ENCODE measurements around the gene AAK1. TPM values are rescaled to one million over a fixed set of nuclear protein-coding genes. Genes with fewer than 3 reads are reported as not detected.
A peak's percentile ranks its signal among the peaks of the same experiment; 100 is the strongest.

AAK1 gene
- total RNA-seq, 2 experiments from 2014 or later = 114 to 115 TPM

DNA sequence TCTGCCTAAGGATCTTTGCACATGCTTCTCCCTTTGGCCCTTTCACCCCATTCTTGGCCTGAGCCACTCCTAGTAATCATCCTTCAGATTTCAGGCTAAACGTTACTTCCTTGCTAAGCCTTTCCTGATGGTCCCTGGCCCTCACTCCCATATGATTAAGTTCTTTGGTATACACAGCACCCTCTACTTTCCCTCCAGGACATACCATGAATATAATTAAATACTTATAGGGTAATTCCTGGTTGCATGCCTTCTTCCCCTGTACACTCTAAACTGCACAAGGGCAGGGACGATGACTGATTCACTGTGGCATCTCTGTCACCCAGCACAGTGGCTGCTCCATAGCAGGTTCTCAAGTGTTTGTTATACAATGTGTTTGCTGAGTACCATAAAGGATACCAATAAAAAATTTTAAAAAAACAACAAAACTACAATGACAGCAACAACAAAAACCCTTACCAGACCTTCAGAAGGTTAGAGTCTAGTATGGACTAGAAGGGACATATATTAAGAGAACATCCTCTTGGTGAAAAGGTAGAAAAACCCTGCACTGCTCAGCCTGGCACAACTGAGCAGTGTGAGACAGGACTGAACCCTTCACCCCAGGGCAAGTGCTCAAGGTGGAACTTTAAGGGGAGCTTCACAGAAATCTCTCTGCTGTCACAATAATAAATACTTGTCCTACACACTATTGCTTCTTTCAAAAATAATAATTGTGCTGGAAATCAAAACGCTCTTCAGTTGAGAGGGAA lies 76.2 kb downstream of the AAK1 start:
- DNase-seq = peak; percentile 28

DNA sequence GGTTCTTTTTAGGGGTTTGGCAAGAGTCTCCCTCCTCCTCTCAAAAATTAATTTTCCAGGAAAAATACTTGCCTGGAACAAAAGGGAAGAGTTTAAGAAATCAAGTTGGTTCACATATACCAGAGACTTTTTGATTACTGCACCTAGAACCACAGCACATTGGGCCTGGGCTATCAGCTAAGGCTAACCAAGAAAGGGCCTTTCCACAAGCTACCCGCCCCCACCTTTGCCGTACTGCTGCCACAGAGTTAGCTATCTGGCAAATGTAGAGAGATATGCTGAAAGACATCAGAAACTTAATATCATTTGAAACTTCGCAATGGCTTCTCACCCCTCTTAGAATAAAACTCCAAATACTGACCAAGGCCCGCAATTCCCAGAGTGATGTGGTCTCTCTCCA lies 76.9 kb downstream of the AAK1 start:
- no peaks in the 10 kb centered on the region for H3K27me3 Mint-ChIP-seq
- CTCF ChIA-PET = interaction anchor here (0.8 to 10.3 kb wide), 27 partner anchors 7 to 249 kb away, joined by 3 to 187 read pairs (median 15); partner anchors contain the start of gene AAK1
- H3K36me3 Mint-ChIP-seq (ENCODE audit: low read depth) = peaks cover 10% of the 10 kb centered on the region
- ATAC-seq (peak; percentile 43), DNase-seq (peak; percentile 70)
- peaks cover 87% of the 10 kb centered on the region for H3K4me1 Mint-ChIP-seq (ENCODE audit: low read depth)
- intact Hi-C loops (cut with micrococcal nuclease) = loop anchor here (5.0 kb wide), 1 partner anchor 131 kb away; no protein-coding TSS in a partner anchor
- POLR2A ChIA-PET = interaction anchor here (1.6 to 3.2 kb wide), 2 partner anchors 19 to 79 kb away, joined by 5 to 17 read pairs; no protein-coding TSS in a partner anchor
- H3K9me3 Mint-ChIP-seq = no peaks in the 10 kb centered on the region
- H3K27ac Mint-ChIP-seq = peak overlapping the region; percentile 37
- H3K4me3 Mint-ChIP-seq = no peak overlapping the region
- TF ChIP-seq, protein P1, sequence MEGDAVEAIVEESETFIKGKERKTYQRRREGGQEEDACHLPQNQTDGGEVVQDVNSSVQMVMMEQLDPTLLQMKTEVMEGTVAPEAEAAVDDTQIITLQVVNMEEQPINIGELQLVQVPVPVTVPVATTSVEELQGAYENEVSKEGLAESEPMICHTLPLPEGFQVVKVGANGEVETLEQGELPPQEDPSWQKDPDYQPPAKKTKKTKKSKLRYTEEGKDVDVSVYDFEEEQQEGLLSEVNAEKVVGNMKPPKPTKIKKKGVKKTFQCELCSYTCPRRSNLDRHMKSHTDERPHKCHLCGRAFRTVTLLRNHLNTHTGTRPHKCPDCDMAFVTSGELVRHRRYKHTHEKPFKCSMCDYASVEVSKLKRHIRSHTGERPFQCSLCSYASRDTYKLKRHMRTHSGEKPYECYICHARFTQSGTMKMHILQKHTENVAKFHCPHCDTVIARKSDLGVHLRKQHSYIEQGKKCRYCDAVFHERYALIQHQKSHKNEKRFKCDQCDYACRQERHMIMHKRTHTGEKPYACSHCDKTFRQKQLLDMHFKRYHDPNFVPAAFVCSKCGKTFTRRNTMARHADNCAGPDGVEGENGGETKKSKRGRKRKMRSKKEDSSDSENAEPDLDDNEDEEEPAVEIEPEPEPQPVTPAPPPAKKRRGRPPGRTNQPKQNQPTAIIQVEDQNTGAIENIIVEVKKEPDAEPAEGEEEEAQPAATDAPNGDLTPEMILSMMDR (IDR thresholded peaks at IDR 0.05) = no peak

More for the DNA sequence above, 76.2 kb downstream of the AAK1 start:
- Mint-ChIP-seq H3K9me3 (no peaks in the 10 kb centered on the region), H3K27me3 (no peaks in the 10 kb centered on the region), H3K4me3 (no peak overlapping the region), H3K36me3 (ENCODE audit: low read depth) (peaks cover 10% of the 10 kb centered on the region), H3K4me1 (ENCODE audit: low read depth) (peaks cover 84% of the 10 kb centered on the region), H3K27ac (peak overlapping the region; percentile 37)
- ATAC-seq = peak; percentile 50
- ChIA-PET CTCF (interaction anchor here (0.9 to 10.3 kb wide), 16 partner anchors 15 to 249 kb away, joined by 3 to 187 read pairs (median 22); partner anchors contain the start of gene AAK1), POLR2A (interaction anchor here (1.1 to 1.6 kb wide), 3 partner anchors 9 to 79 kb away, joined by 3 to 5 read pairs (median 3); no protein-coding TSS in a partner anchor)
- intact Hi-C loops (cut with micrococcal nuclease) = loop anchor here (5.0 kb wide), 1 partner anchor 130 kb away; no protein-coding TSS in a partner anchor
- TF ChIP-seq, protein P1 (IDR thresholded peaks at IDR 0.05) = no peak

DNA sequence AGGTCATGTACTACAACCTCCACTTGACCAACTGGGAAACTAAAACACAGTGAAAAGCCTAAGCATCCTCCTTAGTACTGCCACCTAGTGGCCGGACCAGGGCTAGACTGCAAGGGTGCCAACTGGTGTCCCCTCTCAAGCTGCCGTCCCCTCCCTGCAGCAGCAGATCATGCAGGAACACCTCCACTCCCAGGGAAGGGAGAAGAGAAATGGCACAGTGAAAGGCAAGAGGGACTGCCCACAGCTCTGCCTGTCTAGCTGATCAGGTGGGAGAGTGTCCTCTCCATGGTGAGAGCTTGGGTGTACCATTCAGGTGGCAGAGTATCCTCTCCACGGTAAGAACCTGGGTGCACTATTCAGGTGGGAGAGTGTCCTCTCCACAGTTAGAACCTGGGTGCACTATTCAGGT lies 78.1 kb downstream of the AAK1 start:
- DNase-seq = peak; percentile 84
- Mint-ChIP-seq H3K36me3 (ENCODE audit: low read depth) (peaks cover 10% of the 10 kb centered on the region), H3K27me3 (no peaks in the 10 kb centered on the region), H3K9me3 (no peaks in the 10 kb centered on the region), H3K4me3 (no peak overlapping the region), H3K4me1 (ENCODE audit: low read depth) (peaks cover 85% of the 10 kb centered on the region), H3K27ac (peak overlapping the region; percentile 59)
- intact Hi-C loops (cut with micrococcal nuclease) = loop anchor here (5.0 kb wide), 1 partner anchor 132 kb away; no protein-coding TSS in a partner anchor
- ATAC-seq = peak; percentile 71
- ChIA-PET POLR2A (interaction anchor here (0.9 to 3.2 kb wide), 8 partner anchors 11 to 80 kb away, joined by 3 to 17 read pairs (median 6); no protein-coding TSS in a partner anchor), CTCF (interaction anchor here (0.6 to 10.3 kb wide), 56 partner anchors 8 to 293 kb away, joined by 3 to 187 read pairs (median 6); partner anchors contain the start of genes AAK1 and NFU1)
- TF ChIP-seq, protein P1 (IDR thresholded peaks at IDR 0.05) = peak; percentile 85

DNA sequence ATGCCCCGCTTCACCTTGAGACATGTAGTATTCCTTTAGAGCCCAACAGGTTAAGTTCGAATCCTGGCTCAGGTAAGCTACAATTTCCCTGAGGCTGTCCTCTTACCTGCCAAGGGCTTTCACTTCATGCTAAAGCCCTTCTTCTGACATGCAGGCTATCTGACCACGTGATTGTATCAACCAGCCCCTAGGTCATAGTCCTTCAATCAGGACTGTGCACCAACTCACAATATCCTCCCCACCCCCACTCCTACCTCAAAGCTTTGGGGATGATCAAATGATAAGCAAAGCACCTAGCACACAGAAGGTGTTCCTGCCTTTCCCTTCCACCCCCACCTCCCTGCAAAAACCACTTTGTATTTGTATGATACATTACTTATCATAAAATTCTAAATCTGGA lies 78.9 kb downstream of the AAK1 start:
- POLR2A ChIA-PET = interaction anchor here (0.8 to 3.2 kb wide), 5 partner anchors 10 to 128 kb away, joined by 3 to 17 read pairs (median 3); no protein-coding TSS in a partner anchor
- no peaks in the 10 kb centered on the region for H3K27me3 Mint-ChIP-seq
- ATAC-seq (no peak), DNase-seq (no peak)
- peaks cover 85% of the 10 kb centered on the region for H3K4me1 Mint-ChIP-seq (ENCODE audit: low read depth)
- intact Hi-C loops (cut with micrococcal nuclease) = loop anchor here (5.0 kb wide), 2 partner anchors 78 to 133 kb away; partner anchors contain the start of gene AAK1
- CTCF ChIA-PET = interaction anchor here (0.6 to 10.3 kb wide), 60 partner anchors 8 to 294 kb away, joined by 3 to 187 read pairs (median 6); partner anchors contain the start of genes AAK1 and NFU1
- H3K9me3 Mint-ChIP-seq = no peaks in the 10 kb centered on the region
- H3K36me3 Mint-ChIP-seq (ENCODE audit: low read depth) = peaks cover 10% of the 10 kb centered on the region
- H3K27ac Mint-ChIP-seq = peak overlapping the region; percentile 59
- TF ChIP-seq, protein P1 (IDR thresholded peaks at IDR 0.05) = no peak
- no peak overlapping the region for H3K4me3 Mint-ChIP-seq
